Fibroblast of villous mesenchyme (primary cell): Measurements from ENCODE around the gene LRP5. TPM values are rescaled to one million over a fixed set of nuclear protein-coding genes. Genes with fewer than 3 reads are reported as not detected.
A peak's percentile ranks its signal among the peaks of the same experiment; 100 is the strongest.

Experiments
- DNase-seq: peaks from one replicate; pipeline ENCODE4 v3.0.0-alpha.2; 2010; ENCODE audit warnings: low read depth
- H3K4me3 ChIP-seq: 2 replicates; pipeline ENCODE4 v1.5.1; 2011; ENCODE audit warnings: low read depth, mild to moderate bottlenecking, low read length
- CTCF ChIP-seq: IDR thresholded peaks from 2 replicates; pipeline ENCODE4 v1.5.1; 2012; ENCODE audit warnings: low read depth, mild to moderate bottlenecking, low read length; ENCODE audit not compliant: insufficient read depth
- total RNA-seq: library from RNA; depleted of rRNA; stranded (reverse); fragments of >200 nt; gene quantifications from 2 replicates; pipeline ENCODE4 v1.2.3, GENCODE V29; 2012

Gene LRP5
- total RNA-seq, 1 donor = 31.5 TPM

- no peak for DNase-seq
- TF ChIP-seq CTCF = no peak
- H3K4me3 ChIP-seq = no peak overlapping the region
Observed at GRCh38 chr11:68382358-68382998, 70.1 kb downstream of the LRP5 start.

- peak; percentile 49 for DNase-seq
- peak; percentile 95 for TF ChIP-seq CTCF
- H3K4me3 ChIP-seq = no peak overlapping the region
Observed at GRCh38 chr11:68383976-68384501, 71.6 kb downstream of the LRP5 start.

GRCh38 chr11:68384530-68385081 lies 72.2 kb downstream of the LRP5 start:
- H3K4me3 ChIP-seq = no peak overlapping the region
- no peak for DNase-seq
- no peak for TF ChIP-seq CTCF

GRCh38 chr11:68385128-68385527 lies 72.7 kb downstream of the LRP5 start:
- no peak overlapping the region for H3K4me3 ChIP-seq
- no peak for TF ChIP-seq CTCF
- DNase-seq = no peak

GRCh38 chr11:68386331-68386978 lies 74.1 kb downstream of the LRP5 start:
- no peak for DNase-seq
- H3K4me3 ChIP-seq = no peak overlapping the region
- no peak for TF ChIP-seq CTCF

- DNase-seq = no peak
- no peak for TF ChIP-seq CTCF
- H3K4me3 ChIP-seq = no peak overlapping the region
Observed at GRCh38 chr11:68387840-68388239, 75.4 kb downstream of the LRP5 start.
